HepG2 (cell line): ENCODE measurements around the gene SMARCD1. TPM values are rescaled to one million over a fixed set of nuclear protein-coding genes. Genes with fewer than 3 reads are reported as not detected.

Experiments used
- CENPT ChIP-seq: sonication (generic); formaldehyde crosslinking; IDR thresholded peaks from 2 replicates; pipeline ENCODE4 v1.8.0; 2022; ENCODE audit warnings: low read depth, mild to moderate bottlenecking, moderate library complexity, missing genetic modification reagents
- ETV5 ChIP-seq: IDR thresholded peaks from 2 replicates; pipeline ENCODE4 v1.6.1; 2018; ENCODE audit warnings: missing biosample characterization, missing genetic modification reagents, inconsistent platforms, borderline replicate concordance
- GPN1 ChIP-seq: sonication (generic); formaldehyde crosslinking; IDR thresholded peaks from 2 replicates; pipeline ENCODE4 v1.5.1; 2020; ENCODE audit warnings: missing genetic modification reagents, borderline replicate concordance
- HMGA1 ChIP-seq: sonication (generic); formaldehyde crosslinking; conservative IDR thresholded peaks from 2 replicates; pipeline ENCODE4 v1.4.0; 2020; ENCODE audit warnings: missing genetic modification reagents
- KAT7 ChIP-seq: IDR thresholded peaks from 2 replicates; pipeline ENCODE4 v1.6.1; 2018; ENCODE audit warnings: borderline replicate concordance, missing compliant biosample characterization
- KDM3A ChIP-seq: IDR thresholded peaks from 2 replicates; pipeline ENCODE4 v1.6.1; 2018; ENCODE audit warnings: low read depth, missing compliant biosample characterization
- MTF1 ChIP-seq: sonication (generic); formaldehyde crosslinking; IDR thresholded peaks from 2 replicates; pipeline ENCODE4 v1.5.0; 2020; ENCODE audit warnings: missing genetic modification reagents
- NCOA2 ChIP-seq: sonication (generic); formaldehyde crosslinking; IDR thresholded peaks from 2 replicates; pipeline ENCODE4 v1.8.0; 2022; ENCODE audit warnings: inconsistent platforms
- NFE2L1 ChIP-seq: sonication (generic); formaldehyde crosslinking; IDR thresholded peaks from 2 replicates; pipeline ENCODE4 v1.4.0; 2020; ENCODE audit warnings: missing genetic modification reagents, mild to moderate bottlenecking, borderline replicate concordance
- POLR2AphosphoS2 ChIP-seq: IDR thresholded peaks from 2 replicates; pipeline ENCODE4 v1.6.1; 2011; ENCODE audit warnings: low read depth, low read length, improper control_type of control experiment
- PPARG ChIP-seq: conservative IDR thresholded peaks from 2 replicates; pipeline ENCODE4 v1.6.1; 2016; ENCODE audit warnings: missing biosample characterization, missing genetic modification reagents
- SNAI1 ChIP-seq: sonication (generic); formaldehyde crosslinking; IDR thresholded peaks from 2 replicates; pipeline ENCODE4 v1.5.0; 2020; ENCODE audit warnings: mild to moderate bottlenecking, missing genetic modification reagents, borderline replicate concordance
- SUZ12 ChIP-seq: fragments of 150-350 bp; IDR thresholded peaks from 2 replicates; pipeline ENCODE4 v1.6.1; 2014; ENCODE audit warnings: low read depth, low read length
- TCF12 ChIP-seq, 2 experiments: fragments of 450-650 bp in 1 of 2; sonication (generic) in 1 of 2; formaldehyde crosslinking in 1 of 2; IDR thresholded peaks; 2 replicates each; pipeline versions ENCODE4 v1.6.1 to v1.8.0; 2017 to 2022; ENCODE audit warnings: antibody characterized with exemption in 1 of 2, mild to moderate bottlenecking in 1 of 2, missing genetic modification reagents in 1 of 2, moderate library complexity in 1 of 2
- USF2 ChIP-seq, 2 experiments: sonication (generic) in 1 of 2; formaldehyde crosslinking in 1 of 2; IDR thresholded peaks; 2 replicates each; pipeline versions ENCODE4 v1.5.1 to v1.6.1; 2011 to 2020; ENCODE audit warnings: borderline replicate concordance in 1 of 2, low read depth in 1 of 2, low read length in 1 of 2, mild to moderate bottlenecking in 1 of 2, missing genetic modification reagents in 1 of 2, moderate library complexity in 1 of 2
- ZFP62 ChIP-seq: sonication (generic); formaldehyde crosslinking; IDR thresholded peaks from 2 replicates; pipeline ENCODE4 v1.4.0; 2020; ENCODE audit warnings: missing genetic modification reagents
- ZFP90 ChIP-seq: sonication (generic); formaldehyde crosslinking; IDR thresholded peaks from 2 replicates; pipeline ENCODE4 v1.8.0; 2022; ENCODE audit warnings: missing genetic modification reagents, mild to moderate bottlenecking, inconsistent platforms, borderline replicate concordance
- ZNF30 ChIP-seq: sonication (generic); formaldehyde crosslinking; IDR thresholded peaks from 2 replicates; pipeline ENCODE4 v1.5.0; 2020; ENCODE audit warnings: mild to moderate bottlenecking, missing genetic modification reagents
- ZNF33B ChIP-seq: sonication (generic); formaldehyde crosslinking; IDR thresholded peaks from 2 replicates; pipeline ENCODE4 v1.5.1; 2020; ENCODE audit warnings: mild to moderate bottlenecking, missing genetic modification reagents
- ZNF562 ChIP-seq: sonication (generic); formaldehyde crosslinking; IDR thresholded peaks from 2 replicates; pipeline ENCODE4 v1.8.0; 2022; ENCODE audit warnings: missing genetic modification reagents, borderline replicate concordance
- ZNF569 ChIP-seq: sonication (generic); formaldehyde crosslinking; IDR thresholded peaks from 2 replicates; pipeline ENCODE4 v1.5.0; 2020; ENCODE audit warnings: mild to moderate bottlenecking, missing genetic modification reagents, moderate library complexity, borderline replicate concordance
- ZNF816 ChIP-seq: sonication (generic); formaldehyde crosslinking; IDR thresholded peaks from 2 replicates; pipeline ENCODE4 v1.8.0; 2022; ENCODE audit warnings: missing genetic modification reagents, mild to moderate bottlenecking, borderline replicate concordance
- ZSCAN22 ChIP-seq: sonication (generic); formaldehyde crosslinking; IDR thresholded peaks from 2 replicates; pipeline ENCODE4 v1.4.0; 2020; ENCODE audit warnings: mild to moderate bottlenecking, missing genetic modification reagents
- polyA plus RNA-seq, 8 experiments: library from polyadenylated mRNA; depleted of rRNA in 3 of 8; stranded (reverse) in 7 of 8; unstranded in 1 of 8; fragments of >200 nt; fragmentation: Illumina TruSeq in 4 of 8; extraction: Trizol in 4 of 8; gene quantifications; 2 replicates each; pipeline versions ENCODE4 v1.2.1 to v1.2.3, GENCODE V29; 2011 to 2016; ENCODE audit warnings: low read depth in 4 of 8, missing spikeins in 1 of 8, mixed read lengths in 1 of 8; ENCODE audit not compliant: insufficient read depth in 1 of 8
- total RNA-seq, 5 experiments: library from RNA; depleted of rRNA; stranded (reverse); fragments of >200 nt; fragmentation: Illumina TruSeq; extraction: Trizol; gene quantifications; 2 replicates each; pipeline ENCODE4 v1.2.3, GENCODE V29; 2016; ENCODE audit warnings: low read depth in 1 of 5
- TF ChIP-seq, protein P1 (sequence below): sonication (generic); formaldehyde crosslinking; IDR thresholded peaks from 2 replicates; pipeline ENCODE4 v1.4.0; 2020; ENCODE audit warnings: missing genetic modification reagents
- TF ChIP-seq, protein P2 (sequence below): sonication (generic); formaldehyde crosslinking; IDR thresholded peaks from 2 replicates; pipeline ENCODE4 v1.4.0; 2020; ENCODE audit warnings: mild to moderate bottlenecking, low read depth, missing genetic modification reagents
- TF ChIP-seq, protein P3 (sequence below): sonication (generic); formaldehyde crosslinking; IDR thresholded peaks from 2 replicates; pipeline ENCODE4 v1.4.0; 2020; ENCODE audit warnings: missing genetic modification reagents

SMARCD1 gene
- total and polyA plus RNA-seq, 2 of the 13 experiments (the other 11 are each of a cell fraction or from before 2014, with no cell fraction given): 51.7 to 54.6 TPM

- TF ChIP-seq ZNF816 (no peak), CENPT (CRISPR knock-in tag) (no peak), HMGA1 (CRISPR knock-in tag) (no peak), GPN1 (CRISPR knock-in tag) (no peak), KAT7 (CRISPR knock-in tag) (no peak), USF2 (IDR thresholded peaks at IDR 0.05; ENCODE audit: low read depth, low read length) (no peak), USF2 (CRISPR knock-in tag; IDR thresholded peaks at IDR 0.05; ENCODE audit: borderline replicate concordance) (no peak), SNAI1 (CRISPR knock-in tag) (no peak; the same call in 1 of the 2 replicates), TCF12 (IDR thresholded peaks at IDR 0.05) (no peak), TCF12 (CRISPR knock-in tag; IDR thresholded peaks at IDR 0.05) (no peak), POLR2AphosphoS2 (no peak), ZFP62 (no peak), ZNF562 (no peak), ETV5 (no peak), ZNF569 (no peak), ZFP90 (CRISPR knock-in tag) (no peak), ZNF33B (CRISPR knock-in tag) (no peak), ZSCAN22 (CRISPR knock-in tag) (no peak), NCOA2 (CRISPR knock-in tag) (no peak; the same call in 1 of the 2 replicates), SUZ12 (no peak), NFE2L1 (no peak), PPARG (CRISPR knock-in tag) (peak; percentile 58), ZNF30 (CRISPR knock-in tag) (no peak), MTF1 (CRISPR knock-in tag) (no peak), KDM3A (CRISPR knock-in tag) (no peak)
- TF ChIP-seq, protein P1, sequence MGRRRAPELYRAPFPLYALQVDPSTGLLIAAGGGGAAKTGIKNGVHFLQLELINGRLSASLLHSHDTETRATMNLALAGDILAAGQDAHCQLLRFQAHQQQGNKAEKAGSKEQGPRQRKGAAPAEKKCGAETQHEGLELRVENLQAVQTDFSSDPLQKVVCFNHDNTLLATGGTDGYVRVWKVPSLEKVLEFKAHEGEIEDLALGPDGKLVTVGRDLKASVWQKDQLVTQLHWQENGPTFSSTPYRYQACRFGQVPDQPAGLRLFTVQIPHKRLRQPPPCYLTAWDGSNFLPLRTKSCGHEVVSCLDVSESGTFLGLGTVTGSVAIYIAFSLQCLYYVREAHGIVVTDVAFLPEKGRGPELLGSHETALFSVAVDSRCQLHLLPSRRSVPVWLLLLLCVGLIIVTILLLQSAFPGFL: no peak
- TF ChIP-seq, protein P2, sequence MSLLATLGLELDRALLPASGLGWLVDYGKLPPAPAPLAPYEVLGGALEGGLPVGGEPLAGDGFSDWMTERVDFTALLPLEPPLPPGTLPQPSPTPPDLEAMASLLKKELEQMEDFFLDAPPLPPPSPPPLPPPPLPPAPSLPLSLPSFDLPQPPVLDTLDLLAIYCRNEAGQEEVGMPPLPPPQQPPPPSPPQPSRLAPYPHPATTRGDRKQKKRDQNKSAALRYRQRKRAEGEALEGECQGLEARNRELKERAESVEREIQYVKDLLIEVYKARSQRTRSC (CRISPR knock-in tag): no peak
- TF ChIP-seq, protein P3, sequence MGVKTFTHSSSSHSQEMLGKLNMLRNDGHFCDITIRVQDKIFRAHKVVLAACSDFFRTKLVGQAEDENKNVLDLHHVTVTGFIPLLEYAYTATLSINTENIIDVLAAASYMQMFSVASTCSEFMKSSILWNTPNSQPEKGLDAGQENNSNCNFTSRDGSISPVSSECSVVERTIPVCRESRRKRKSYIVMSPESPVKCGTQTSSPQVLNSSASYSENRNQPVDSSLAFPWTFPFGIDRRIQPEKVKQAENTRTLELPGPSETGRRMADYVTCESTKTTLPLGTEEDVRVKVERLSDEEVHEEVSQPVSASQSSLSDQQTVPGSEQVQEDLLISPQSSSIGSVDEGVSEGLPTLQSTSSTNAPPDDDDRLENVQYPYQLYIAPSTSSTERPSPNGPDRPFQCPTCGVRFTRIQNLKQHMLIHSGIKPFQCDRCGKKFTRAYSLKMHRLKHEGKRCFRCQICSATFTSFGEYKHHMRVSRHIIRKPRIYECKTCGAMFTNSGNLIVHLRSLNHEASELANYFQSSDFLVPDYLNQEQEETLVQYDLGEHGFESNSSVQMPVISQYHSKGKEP (CRISPR knock-in tag): no peak
Observed at GRCh38 chr12:50110127-50110761, 25.1 kb downstream of the SMARCD1 start (continued).
